Measurements from ENCODE around the gene PSG1.
"Not testable (repeated sequence)": the region's sequence is repeated elsewhere in the genome, so short reads cannot be mapped to it uniquely, and the experiment has no call there.

The PSG1 gene

DNA sequence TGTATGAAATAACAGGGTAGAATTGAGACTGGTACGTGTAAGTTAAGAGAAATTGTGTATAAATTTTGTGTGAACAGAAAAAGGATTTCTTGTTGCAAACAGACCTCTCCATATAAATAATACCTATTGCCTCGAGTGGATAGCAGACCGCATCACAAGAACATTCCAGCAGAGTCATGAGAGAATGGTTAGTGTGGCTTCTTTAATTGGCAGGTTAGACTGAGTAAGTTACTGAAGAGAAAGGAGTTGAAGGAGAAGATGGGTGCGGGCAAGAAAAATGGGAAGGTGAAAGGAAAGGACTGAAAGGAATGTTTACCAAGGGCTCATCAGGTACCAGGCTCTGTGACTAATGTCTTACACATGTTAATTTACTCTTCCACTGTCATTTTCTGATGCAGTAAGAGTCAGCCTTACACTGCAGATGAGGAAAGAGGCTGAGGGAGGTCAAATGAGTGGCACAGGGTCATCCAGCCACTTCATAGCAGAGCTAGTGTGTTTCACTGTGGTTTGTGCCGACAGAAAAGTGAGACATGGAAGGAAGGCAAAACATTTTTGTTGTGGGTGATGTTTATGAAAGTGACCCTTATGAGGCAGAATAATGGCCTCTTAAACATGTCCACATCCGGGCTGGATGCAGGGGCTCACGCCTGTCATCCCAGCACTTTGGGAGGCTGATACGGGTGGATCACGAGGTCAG lies 46.6 kb downstream of the PSG1 start:
- H3K9ac ChIP-seq (ENCODE audit: low read length); H3K27me3 ChIP-seq (ENCODE audit: control insufficient read depth, insufficient read depth, low read length); H3K4me3 ChIP-seq (ENCODE audit: low read length); H3K36me3 ChIP-seq (ENCODE audit: control insufficient read depth, insufficient read depth, low read length); H3K4me1 ChIP-seq (ENCODE audit: control insufficient read depth, insufficient read depth, low read length); H3K27ac ChIP-seq (ENCODE audit: low read depth, low read length): not testable (repeated sequence)

DNA sequence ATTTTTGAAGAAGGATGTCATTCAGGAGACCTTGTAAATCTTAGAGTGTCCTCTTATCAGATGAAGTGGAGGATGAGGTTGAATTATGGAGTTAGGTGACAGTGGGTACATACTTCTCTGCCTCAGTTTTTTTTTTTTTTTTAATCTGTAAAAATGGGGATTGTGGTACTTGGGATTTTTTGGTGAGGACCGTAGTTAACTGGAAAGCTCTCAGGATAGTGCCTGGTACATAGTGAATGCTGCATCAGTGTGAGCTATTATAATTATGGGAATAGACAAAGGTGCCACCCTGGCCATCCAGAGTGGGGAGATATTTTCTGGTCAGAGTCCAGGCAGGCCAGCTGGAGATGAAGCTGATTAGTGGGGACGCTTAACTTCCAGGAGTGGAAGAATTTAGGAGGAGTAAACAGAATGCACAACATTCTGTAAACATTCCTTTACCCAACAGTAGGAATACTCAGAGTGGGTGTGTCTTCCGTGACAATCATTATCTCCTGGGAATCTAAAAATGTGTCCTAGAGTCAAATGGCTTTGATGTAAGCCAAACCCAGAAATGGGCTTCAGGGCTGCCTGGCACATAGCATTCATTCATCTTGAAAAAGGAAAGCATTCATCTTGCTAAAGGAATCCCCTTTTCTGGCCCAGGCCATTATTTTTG lies 47.4 kb downstream of the PSG1 start:
- not testable (repeated sequence) for H3K36me3 ChIP-seq (ENCODE audit: control insufficient read depth, insufficient read depth, low read length); H3K4me3 ChIP-seq (ENCODE audit: low read length); H3K27me3 ChIP-seq (ENCODE audit: control insufficient read depth, insufficient read depth, low read length); H3K4me1 ChIP-seq (ENCODE audit: control insufficient read depth, insufficient read depth, low read length); H3K27ac ChIP-seq (ENCODE audit: low read depth, low read length); H3K9ac ChIP-seq (ENCODE audit: low read length)

DNA sequence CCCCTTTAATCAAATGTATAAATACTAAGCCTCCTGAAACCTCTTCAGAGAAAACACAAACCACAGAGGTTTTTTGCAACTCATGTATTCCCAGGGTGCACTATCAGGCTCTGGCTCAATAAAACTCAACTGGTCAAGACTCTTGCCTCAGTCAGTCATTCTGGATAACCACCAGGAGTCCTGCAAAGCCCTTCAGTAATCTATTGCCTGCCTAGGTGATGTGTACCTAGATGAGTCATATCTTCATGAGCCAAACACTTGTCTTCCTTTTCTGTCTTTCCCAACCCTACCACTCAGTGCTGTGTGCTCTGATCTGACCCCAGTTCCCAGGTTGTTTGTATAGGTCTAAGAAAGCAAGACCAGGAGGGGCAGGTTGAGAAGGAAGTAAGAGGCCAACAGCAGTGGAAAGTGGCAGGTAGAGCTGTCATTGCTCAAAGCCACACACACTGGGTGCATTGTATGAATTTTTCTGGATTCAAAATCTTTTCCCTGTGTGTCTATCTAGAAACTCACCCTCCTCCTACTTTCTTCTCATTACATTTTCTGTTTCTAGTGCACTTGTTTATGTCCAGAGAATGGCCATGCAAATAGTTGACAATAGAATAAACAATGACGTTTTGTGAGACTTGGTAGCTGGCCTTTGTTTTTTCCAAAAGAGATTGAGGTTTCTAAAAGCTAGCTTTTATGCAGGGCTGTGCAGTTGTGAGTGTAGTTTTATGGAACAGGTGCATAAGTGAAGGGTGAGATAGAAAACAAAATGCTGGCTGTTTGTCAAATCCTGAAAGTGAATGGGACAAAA lies 48.1 kb downstream of the PSG1 start:
- Histone ChIP-seq H3K4me1 (ENCODE audit: control insufficient read depth, insufficient read depth, low read length) (no peaks in the 10 kb centered on the region), H3K27me3 (ENCODE audit: control insufficient read depth, insufficient read depth, low read length) (no peaks in the 10 kb centered on the region), H3K4me3 (ENCODE audit: low read length) (no peak overlapping the region), H3K27ac (ENCODE audit: low read depth, low read length) (no peak overlapping the region), H3K9ac (ENCODE audit: low read length) (no peak overlapping the region), H3K36me3 (ENCODE audit: control insufficient read depth, insufficient read depth, low read length) (no peaks in the 10 kb centered on the region)

DNA sequence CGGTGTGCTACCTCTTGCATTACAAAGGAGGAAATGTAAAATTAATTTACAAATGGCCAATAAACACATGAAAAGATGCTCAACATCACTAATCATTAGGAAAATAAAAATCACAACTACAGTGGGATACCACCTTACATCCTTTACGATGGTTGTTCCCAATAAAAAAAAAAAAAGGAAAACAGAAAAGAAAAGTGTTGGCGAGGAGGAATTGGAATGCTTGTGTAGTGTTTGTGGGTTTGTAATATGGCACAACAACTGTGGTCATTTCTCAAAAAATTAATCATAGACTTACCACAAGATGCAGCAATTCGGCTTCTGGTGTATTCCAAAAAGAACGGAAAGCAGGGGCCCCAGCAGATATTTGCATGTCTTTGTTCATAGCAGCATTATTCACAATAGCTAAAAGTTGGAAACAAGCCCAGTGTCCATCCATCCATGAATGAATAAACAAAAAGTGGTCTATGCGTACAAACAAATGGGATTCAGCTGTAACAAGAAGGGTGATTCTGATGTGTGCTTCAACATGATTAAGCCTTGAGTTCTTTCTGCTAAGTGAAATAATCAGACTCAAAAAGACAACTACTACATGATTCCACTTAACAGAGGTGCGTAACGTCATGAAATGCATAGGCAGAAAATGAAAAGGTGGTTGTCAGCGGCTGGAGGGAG lies 58.1 kb downstream of the PSG1 start:
- H3K4me1 ChIP-seq (ENCODE audit: control insufficient read depth, insufficient read depth, low read length); H3K36me3 ChIP-seq (ENCODE audit: control insufficient read depth, insufficient read depth, low read length); H3K27me3 ChIP-seq (ENCODE audit: control insufficient read depth, insufficient read depth, low read length); H3K4me3 ChIP-seq (ENCODE audit: low read length); H3K9ac ChIP-seq (ENCODE audit: low read length); H3K27ac ChIP-seq (ENCODE audit: low read depth, low read length): not testable (repeated sequence)

DNA sequence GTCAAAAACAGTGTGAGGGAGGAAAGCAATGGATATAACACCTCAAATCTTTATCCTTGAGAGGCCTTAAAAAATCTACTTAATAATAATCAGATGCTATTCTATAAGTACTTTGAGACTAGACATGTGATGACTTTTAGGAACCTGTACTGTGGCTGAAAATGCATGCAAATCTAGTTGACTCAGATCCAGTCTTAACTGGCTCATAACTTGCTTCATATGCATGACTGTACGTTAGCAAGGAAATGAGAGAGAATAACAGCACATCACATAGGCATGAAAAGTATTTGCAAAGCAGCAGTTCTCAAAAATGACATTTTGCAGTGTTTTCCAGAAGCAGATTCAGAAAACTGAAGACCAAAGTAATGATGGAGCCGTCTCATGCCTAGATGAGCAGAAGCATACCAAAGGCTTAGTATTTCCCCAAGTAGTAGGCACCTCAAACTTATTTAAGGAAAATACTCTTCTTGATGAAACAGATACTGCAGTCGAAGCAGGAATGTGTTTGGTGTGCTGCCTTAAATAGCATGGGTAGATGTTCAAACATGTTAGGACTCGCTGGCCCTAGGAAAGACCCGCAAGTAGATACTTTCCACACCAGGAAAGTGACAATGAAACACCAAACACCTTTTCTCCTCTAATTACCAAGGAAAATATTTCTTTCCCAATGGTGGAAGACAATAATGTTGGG lies 59.4 kb downstream of the PSG1 start:
- not testable (repeated sequence) for H3K9ac ChIP-seq (ENCODE audit: low read length); H3K4me1 ChIP-seq (ENCODE audit: control insufficient read depth, insufficient read depth, low read length); H3K27ac ChIP-seq (ENCODE audit: low read depth, low read length); H3K36me3 ChIP-seq (ENCODE audit: control insufficient read depth, insufficient read depth, low read length); H3K4me3 ChIP-seq (ENCODE audit: low read length); H3K27me3 ChIP-seq (ENCODE audit: control insufficient read depth, insufficient read depth, low read length)

DNA sequence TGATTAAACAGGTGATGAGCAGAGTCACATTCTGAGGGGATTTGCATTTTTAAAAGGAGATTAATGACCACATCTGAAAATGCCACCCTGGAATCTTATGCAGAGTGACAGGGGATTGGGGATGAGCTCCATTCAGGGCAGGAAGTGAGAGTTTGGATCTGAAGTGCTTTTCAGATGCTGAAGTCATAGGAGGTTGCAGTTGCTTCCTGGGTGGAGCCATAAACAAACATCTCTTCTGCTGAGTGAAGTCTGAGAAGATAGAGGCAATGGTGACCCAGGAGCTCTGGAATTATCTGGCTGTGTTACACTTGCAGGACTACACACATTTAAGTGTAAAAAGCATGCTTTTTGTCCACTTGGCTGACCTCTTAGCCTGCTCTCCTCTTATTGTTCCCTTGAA lies 62.6 kb downstream of the PSG1 start:
- Histone ChIP-seq H3K9ac (ENCODE audit: low read length) (no peak overlapping the region), H3K36me3 (ENCODE audit: control insufficient read depth, insufficient read depth, low read length) (no peaks in the 10 kb centered on the region), H3K27ac (ENCODE audit: low read depth, low read length) (no peak overlapping the region), H3K4me1 (ENCODE audit: control insufficient read depth, insufficient read depth, low read length) (no peaks in the 10 kb centered on the region), H3K4me3 (ENCODE audit: low read length) (no peak overlapping the region), H3K27me3 (ENCODE audit: control insufficient read depth, insufficient read depth, low read length) (no peaks in the 10 kb centered on the region)
